HG03045 (cell line): ENCODE results near the gene IFT27.
"Not testable (repeated sequence)": the region's sequence is repeated elsewhere in the genome, so short reads cannot be mapped to it uniquely, and the experiment has no call there.

Experiments used
- ATAC-seq: cut with Tn5 transposase; IDR thresholded peaks from one replicate; pipeline ENCODE4 v1.9.1; 2021; ENCODE audit warnings: mild to moderate bottlenecking, moderate library complexity; ENCODE audit not compliant: unreplicated experiment

Gene IFT27

DNA sequence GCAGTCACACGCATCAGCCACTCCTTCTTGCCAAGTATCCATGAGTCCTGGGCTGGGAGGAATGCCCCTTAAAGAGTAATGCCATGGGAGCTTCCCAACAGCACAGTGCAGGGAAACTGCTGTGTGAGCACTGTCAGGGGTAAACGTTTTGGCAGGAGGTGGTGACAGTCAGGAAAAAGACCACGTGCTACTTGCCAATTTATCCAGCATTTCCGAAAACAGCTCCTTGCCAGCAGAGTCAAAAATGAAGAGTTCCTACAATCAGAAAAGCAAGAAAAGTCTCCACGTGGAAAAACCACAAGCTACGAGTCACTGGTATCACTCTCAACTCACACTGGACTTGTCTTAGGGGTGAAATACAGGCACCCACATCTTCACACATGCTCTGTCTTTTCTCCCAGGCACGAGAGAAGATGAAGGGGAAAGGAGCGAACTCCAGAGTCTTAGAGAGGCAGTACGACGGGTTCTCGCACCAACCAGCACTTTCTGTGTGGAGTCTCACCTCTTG lies 9.9 kb downstream of the IFT27 start:
- ATAC-seq: no peak

DNA sequence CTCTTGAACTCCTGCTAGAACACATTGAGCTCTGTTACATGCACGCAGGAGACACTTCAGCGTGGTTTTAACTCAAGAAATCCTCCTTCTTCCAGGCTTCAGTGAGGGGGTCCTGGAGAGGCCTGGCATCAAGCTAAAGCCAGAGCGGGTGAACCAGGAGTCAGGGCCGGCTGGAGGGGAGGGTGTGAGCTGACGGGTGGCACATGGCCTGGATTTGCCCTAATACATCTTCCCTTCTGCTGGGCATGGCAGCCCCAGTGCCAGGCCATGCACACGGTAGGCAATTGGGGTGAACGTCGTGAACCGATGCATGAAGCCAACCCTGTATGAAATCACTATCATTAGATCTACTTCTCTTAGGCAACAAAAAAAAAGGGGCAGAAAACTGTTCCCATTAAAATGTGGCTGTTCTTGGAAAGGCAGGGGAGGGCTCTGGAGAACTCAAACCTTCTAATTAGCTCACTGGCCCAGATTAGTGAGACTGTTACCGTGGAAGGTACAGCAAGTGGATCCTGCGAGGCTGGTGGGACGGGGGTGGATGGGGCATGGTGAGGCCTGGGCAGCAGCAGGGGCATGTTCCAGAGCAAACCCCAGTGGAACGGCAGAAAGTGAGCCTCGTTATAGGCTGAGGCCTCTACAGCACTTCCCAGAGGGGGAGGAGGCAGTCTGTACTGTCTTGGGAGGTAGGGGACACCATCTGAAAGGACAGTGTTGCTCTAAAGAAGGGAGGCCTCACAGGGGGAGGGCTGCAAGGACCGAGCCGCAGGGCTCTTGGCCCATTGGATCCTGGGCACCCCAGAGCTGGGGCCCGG lies 10.6 kb downstream of the IFT27 start:
- no peak for ATAC-seq

DNA sequence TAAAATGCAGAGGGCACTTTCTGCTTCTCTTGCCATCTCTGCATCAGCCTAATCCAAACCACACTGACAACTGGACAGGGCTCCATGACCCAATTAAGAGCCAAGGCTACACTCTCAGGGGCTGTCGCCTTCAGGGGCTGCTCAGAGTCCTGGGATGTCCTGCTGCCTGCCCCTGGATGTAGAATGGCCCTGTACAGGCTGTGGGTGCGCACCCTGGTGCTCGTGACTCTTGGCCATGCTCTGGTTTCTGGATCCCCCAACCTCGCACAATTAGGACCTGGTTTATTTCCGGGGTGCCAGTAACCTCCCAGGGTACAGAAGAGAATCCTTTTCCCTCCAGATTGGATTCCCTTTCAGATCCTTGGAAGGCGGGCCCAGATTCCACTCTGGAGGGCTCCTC lies 11.3 kb downstream of the IFT27 start:
- no peak for ATAC-seq

DNA sequence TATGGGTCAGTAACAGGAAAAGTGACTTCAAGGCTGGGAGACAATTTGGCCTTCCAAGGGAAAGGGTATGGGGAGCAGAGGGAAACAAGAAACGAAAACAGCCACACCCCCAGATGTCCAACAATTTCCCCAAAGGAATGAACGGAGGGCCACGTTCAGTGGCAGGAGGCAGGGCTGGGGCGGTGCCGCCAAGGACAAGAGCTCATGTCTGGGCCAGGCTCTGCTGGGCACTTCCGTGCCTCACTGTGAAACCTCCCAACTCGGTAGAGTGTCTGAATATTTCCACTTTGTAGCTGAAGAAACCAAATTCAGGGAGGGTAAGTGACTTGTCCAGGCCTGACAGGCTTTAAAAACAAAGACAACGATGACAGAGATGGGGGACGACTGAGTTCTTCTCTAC lies 11.9 kb downstream of the IFT27 start:
- no peak for ATAC-seq

DNA sequence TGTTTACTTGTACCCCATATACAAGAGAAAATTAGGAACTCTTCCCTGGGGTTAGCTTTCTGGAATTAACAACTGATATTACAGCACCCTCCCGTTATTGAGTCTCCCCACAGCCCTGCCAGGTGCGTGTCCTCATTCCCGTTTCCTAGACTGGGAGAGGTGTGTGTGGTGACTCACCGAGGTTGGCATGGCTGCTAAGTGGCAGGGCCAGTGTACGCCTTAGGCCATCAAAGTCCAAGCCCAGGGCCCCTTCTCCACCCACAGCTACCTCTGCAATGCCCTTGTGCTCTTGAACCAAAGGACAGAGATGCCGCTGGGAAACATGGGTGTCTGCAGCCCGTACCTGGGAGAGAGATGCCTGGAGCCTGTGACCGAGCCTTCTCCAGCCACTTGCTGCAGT lies 12.3 kb downstream of the IFT27 start:
- ATAC-seq: no peak

DNA sequence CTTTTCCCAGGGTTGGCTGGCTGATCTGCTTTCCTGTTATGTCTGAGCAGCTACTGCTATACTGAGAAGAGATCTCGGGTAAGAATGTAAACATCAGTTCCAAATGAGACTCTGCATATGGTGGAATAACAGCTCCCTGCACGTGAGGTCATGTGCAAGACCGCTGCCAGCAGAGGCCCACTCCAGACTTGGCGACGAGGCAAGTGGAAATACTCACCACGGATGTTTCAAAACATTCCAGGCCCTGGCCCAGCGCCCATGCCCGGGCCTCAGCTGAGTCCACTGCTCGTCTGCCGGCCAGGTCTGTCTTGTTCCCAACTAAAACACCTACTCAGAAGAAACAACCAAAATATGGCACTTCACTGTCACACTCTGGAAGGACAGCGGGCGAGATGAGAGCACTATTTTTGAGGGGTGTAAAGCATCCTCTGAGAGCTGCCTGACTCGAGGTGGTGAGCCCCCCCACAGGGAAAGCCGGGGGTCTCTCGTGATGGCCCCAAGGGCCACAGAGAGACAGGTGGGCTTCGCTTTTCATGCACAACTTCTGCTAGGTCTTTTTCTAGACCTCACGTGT lies 13.1 kb downstream of the IFT27 start:
- no peak for ATAC-seq

DNA sequence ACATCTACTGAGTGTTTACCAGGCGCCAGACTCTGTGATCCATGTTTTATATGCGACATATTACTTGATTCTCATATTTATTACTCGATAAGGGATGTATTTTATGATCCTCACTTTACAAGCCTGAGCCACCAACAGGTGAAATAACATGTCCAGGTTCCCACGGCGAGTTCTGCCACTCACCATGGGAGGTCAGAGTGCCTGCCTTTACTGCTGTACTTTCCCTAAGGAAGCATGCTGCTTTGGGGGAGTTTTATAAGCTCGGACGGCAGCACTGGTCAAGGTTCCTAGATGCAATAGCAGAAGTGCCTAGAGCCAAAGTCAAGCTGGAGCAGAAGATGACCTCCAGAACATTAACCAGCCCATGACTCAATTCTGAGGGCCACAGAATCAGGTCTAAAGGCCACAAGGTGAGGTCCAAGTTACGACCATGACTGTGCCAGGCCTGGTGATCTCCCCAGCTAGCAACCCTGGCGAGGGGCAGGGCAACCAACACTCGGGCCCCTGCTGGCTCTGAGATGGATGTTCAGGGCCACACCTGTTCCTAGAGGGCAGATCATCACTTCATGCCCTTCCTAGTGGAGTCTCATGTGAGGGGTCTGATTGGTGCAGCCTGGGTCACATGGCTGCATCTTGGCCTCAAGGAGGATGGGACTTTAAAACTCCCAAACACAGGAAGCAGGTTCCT lies 14.2 kb downstream of the IFT27 start:
- no peak for ATAC-seq

DNA sequence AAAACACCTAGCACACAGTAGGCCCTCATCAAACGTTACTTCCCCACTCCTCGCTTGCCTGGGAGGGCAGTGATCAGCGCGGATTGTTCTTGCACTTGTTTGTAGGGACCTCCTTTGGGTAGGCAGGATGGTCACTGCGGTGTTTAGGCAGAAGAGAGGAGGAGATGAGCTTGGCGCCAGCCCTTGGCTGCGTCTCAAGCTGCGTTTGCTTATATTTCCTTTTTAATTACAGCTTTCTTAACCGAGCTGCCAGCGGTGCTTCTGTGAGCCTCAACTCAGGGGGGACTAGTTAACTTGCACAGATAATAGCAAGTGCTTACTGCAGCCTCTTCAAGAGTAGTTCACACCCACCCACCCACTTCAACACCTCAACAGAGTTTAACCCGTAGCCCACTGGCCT lies 15.1 kb downstream of the IFT27 start:
- no peak for ATAC-seq

DNA sequence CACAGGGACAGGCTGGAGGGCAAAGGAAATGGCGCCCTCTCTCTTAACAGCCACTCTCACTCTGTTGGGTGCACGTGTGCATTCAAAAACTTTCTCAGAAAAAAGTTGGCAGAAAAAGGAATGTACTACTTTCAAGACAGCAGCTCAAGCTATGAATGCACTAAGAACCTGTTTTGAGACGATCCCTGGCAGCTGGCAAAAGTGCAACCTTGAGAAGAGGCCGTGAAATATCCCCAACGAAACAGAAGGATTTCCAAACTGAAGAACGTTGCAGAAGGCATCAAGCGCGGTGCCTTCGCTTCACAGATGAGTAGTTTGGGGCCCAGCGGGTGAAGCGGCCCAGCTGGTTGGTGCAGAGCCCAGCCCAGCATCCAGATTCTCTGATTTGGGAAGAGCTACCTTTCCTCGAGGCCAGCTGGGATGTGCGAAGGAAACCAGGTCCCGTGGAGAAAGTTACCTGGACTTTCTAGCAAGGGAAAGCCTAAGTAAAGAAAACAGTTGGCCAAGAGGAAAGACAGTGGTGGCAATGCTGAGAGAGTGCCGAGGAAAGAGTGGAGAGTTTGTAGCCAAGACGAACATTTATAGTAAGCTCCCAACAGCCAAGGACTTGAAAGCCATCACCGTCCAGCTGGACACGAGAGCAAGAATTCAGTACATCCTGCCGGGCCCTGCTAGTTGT lies 16.3 kb downstream of the IFT27 start:
- no peak for ATAC-seq

DNA sequence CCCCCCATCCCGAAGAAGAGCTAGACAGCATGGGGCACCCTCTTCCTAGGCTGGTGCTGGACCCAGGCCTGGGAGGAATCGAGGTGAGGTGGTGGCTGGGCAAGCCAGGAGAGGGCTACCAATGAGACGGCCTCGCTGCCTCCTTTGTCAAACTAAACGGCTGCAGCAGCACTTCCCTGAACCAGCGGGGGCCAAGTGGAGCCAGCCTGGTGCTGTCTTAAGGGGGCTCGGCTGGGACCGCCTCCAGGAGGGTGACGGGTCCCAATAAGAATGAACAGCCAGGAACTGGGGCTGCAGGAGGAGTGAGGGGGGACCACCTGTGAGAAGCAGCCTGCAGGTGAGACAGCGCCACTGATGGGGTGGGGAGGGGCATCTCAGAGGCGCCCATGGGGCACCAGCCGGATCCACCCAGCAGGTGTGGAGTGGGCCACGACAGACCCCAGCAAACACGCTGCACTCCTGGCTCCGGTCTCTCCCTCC lies 17.1 kb downstream of the IFT27 start:
- no peak for ATAC-seq

DNA sequence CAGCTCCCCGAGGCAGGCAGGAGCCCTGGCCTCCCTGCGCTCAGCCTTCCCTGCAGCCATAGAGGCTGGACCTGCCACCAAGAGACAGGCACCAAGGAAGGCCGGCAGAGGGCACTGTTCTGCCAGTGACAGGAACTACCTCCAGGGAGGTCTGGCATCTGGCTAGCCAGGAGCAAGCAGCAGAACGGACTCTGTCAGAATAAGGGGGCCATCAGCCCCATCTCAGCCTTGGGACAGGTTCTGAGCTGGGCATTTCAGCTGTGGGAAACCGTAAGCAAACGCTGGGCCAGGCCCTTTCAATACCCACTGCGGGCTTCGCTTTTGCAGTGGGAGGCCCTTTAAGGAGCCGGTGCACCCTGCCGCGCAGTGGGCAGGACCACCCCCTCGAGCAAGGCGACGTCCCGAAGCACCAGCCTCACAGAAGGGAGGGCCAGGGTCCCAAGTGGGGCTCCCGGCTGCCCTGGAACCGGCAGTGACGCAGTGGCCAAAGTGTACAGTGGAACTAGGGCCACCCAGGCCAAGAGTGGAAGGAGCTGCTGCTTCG lies 18.2 kb downstream of the IFT27 start:
- no peak for ATAC-seq

DNA sequence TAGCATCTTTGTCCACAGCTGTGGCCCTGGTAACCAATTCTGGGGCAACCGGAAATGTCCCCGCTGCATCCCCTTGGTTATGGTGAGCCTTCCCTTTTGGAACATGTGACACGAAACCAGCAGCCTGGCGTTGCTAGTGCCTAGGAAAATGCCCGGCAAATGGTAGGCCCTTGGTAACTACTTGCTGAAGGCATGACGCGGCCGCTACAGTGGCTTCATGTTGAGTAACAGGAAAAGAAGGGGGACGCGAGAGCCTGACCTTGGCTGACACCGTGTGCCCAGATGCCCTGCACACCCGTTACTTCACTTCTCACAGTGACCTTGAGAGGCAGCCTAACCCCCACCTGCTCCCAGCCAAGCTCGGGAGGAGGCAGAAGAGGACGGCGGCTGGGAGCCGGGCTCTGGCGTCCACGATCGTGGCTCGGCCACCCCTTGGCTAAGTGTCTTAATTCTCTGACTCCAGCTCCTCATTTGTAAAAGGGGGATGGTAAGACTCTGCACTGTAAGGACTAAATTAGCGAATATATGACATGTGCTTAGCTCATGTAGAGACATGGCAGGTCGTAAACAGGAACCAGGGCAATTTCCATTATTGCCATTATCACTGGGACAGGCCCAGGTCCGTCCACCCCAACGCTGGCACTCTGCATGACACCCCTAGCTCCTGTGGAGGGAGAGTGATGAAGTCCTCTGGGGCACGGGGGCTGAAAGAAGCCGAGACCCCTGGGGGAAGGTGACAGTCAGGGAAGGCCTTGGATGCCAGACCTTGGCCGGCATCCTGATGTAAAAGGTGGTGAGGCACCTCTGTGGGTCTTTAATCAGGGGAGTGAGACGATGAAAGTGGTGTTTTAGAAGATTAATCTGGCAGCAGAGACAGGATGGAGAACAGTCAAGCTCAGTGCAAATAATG lies 18.9 kb downstream of the IFT27 start:
- ATAC-seq: no peak

DNA sequence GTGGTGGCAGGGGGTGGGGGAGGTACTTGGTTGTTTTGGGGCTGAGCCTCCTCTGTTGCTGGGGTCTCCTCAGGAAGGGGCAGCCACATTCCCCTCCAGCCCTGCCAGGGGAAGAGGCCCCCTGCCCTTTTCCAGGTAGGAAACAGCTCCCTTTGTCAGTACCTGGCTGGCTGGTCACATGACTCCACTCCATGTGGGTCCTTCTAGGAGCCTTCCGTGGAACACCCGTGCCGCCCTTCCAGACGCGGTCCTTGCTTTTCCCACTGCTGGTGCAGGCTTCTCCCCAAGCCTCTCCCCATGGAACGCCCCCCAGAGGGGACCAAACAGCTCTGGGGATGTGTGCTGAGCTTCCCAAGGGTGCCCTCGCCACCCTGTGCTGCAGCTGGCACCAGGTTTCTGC lies 19.9 kb downstream of the IFT27 start:
- no peak for ATAC-seq

DNA sequence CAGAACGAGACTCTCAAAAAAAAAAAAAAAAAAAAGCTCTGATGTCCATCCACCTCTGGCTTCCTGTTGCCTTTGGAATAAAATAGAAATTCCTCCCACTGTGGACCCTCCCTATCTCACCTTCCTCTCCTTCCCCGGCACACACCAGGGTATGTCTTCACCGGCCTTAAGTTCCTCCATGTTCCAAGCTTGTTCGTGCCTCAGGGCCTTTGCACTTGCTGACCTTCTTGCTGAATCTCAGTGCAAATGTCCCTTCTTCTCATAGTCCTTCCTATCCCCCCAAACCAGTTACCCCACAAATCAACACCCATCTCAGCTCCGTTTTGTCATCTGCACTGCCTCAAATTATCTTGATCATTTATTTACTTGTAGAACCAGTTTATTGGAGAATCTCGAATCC lies 20.6 kb downstream of the IFT27 start:
- no peak for ATAC-seq

DNA sequence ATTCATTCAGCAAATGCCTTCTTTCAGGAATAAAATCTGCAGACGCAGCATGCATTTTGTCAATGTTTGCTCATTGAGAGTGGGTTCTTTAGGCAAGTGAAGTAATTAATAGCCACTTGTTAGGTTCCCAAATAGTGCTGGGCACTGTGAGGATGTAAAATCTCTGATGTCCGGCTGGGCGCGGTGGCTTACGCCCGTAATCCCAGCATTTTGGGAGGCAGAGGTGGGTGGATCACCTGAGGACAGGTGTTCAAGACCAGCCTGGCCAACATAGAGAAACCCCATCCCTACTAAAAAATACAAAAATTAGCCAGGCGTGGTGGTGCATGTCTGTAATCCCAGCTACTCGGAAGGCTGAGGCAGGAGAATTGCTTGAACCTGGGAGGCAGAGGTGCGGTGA lies 21.0 kb downstream of the IFT27 start:
- not testable (repeated sequence) for ATAC-seq

DNA sequence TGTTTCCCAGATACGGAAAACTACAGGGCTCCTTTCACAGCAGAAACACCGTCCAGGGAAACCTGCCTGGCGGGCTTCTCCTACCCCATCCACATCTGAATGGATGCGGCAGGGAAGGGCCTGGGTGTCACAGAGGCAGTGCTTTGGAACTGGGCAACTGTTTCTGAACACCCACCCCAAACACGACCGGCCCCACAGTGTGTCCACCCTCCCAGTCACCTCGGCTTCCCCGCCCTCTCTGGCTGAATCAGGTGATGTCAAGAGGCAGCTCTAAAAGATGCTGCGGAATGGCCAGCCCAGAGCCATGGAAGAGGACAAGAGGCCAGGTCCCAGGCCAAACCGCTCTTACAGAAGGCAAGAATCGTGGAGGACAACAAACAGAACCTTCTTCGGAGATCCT lies 22.0 kb downstream of the IFT27 start:
- ATAC-seq: no peak

DNA sequence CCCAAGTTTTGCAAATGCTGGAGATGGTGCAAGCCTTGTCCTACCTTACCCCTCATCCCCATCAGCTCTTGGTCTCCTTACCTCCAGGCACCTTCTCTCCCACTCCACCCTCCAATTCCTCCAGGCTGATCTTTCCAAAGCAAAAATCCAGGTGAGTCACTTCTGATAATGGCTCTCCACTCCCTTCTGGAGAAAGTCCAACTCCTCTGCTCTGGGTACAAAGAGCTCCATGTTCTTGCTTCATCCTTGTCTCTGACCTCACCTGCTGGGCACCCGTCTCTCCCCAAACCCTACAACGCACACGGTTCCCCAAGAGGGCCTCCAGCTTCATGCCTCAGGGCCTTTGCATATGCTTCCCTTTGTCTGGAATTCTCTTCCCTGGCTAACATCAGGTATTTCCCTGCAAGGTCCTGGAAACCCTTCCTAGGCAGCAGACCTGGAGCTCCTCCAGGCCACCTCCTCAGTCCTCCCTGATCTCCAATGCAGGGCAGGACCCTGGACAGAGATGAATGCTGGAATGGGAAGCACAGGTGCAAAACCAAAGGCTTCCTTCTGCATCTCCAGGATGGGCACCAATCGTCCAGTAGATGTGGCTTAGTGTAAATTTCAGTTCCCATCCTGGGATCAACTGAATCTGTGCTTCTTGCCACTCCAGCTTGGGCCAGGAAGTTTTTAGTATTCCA lies 22.7 kb downstream of the IFT27 start:
- no peak for ATAC-seq

DNA sequence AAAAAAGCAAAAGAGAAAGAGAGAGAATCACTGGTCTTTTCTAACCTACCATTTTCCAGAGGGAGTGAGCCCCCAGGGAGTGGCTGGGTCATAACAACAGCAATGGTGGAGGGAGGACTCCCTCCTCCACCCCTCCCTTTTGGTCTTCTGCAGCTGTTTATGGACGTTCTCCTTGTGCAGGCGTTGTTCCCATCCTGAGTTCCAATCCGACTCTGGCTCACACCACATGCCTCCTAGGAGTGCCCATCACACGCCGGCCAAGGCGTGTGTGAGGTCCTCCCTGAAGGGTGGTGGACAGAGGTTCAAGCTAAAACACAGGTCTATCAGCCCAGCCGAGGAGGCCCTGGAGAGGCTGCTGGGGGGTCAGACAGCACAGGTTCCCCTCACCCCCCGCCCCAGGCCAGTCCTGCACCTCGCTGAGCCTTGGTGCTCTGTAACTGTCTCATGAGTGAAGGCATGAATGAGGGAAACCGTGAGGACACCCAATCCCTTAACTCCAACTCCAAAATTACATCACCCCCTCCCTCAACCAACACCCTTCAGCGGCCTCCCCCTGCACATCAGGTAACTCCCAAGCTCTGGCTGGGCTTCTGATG lies 29.4 kb downstream of the IFT27 start:
- no peak for ATAC-seq
